ENCODE results near the gene SPATA46. TPM values are rescaled to one million over a fixed set of nuclear protein-coding genes. Genes with fewer than 3 reads are reported as not detected.

SPATA46 gene
- total and polyA plus RNA-seq, 9 of the 15 experiments (the other 6 are each of a cell fraction or from before 2014, with no cell fraction given) = 0.04 to 0.11 TPM; not detected in 7

GRCh38 chr1:162397039-162397448 is 20.4 kb upstream of the SPATA46 start (continued):
- TF ChIP-seq ATF6 (CRISPR knock-in tag; IDR thresholded peaks at IDR 0.05) (no peak), DPF2 (IDR thresholded peaks at IDR 0.05) (peak; percentile 89), CREM (IDR thresholded peaks at IDR 0.05; ENCODE audit: low read depth) (peak; percentile 39; the same call in 1 of the 2 replicates), ARID1B (IDR thresholded peaks at IDR 0.05) (peak; percentile 91), GATA2 (CRISPR knock-in tag; IDR thresholded peaks at IDR 0.05) (peak; percentile 58; the same call in 1 of the 2 replicates), HES1 (IDR thresholded peaks at IDR 0.05; ENCODE audit: low read depth) (no peak), SMC3 (conservative IDR thresholded peaks at IDR 0.05; ENCODE audit: insufficient read depth, low read depth, low read length) (peak; percentile 41; the same call in 1 of the 2 replicates), BRD9 (IDR thresholded peaks at IDR 0.05; ENCODE audit: low read depth, partially characterized antibody) (no peak), FOSL1 (tag; conservative IDR thresholded peaks at IDR 0.05) (peak; percentile 77), MBD2 (IDR thresholded peaks at IDR 0.05; ENCODE audit: borderline replicate concordance, low read depth) (peak; percentile 34; the same call in 1 of the 2 replicates), STAT6 (CRISPR knock-in tag; IDR thresholded peaks at IDR 0.05) (no peak), XRCC3 (IDR thresholded peaks at IDR 0.05) (no peak), GABPA (tag; conservative IDR thresholded peaks at IDR 0.05; ENCODE audit: low read depth) (no peak), SNRNP70 (optimal IDR thresholded peaks at IDR 0.05; ENCODE audit: low read depth, low read length) (no peak), MCM3 (IDR thresholded peaks at IDR 0.05) (no peak)
- TF ChIP-seq, protein P1, sequence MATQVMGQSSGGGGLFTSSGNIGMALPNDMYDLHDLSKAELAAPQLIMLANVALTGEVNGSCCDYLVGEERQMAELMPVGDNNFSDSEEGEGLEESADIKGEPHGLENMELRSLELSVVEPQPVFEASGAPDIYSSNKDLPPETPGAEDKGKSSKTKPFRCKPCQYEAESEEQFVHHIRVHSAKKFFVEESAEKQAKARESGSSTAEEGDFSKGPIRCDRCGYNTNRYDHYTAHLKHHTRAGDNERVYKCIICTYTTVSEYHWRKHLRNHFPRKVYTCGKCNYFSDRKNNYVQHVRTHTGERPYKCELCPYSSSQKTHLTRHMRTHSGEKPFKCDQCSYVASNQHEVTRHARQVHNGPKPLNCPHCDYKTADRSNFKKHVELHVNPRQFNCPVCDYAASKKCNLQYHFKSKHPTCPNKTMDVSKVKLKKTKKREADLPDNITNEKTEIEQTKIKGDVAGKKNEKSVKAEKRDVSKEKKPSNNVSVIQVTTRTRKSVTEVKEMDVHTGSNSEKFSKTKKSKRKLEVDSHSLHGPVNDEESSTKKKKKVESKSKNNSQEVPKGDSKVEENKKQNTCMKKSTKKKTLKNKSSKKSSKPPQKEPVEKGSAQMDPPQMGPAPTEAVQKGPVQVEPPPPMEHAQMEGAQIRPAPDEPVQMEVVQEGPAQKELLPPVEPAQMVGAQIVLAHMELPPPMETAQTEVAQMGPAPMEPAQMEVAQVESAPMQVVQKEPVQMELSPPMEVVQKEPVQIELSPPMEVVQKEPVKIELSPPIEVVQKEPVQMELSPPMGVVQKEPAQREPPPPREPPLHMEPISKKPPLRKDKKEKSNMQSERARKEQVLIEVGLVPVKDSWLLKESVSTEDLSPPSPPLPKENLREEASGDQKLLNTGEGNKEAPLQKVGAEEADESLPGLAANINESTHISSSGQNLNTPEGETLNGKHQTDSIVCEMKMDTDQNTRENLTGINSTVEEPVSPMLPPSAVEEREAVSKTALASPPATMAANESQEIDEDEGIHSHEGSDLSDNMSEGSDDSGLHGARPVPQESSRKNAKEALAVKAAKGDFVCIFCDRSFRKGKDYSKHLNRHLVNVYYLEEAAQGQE (IDR thresholded peaks at IDR 0.05; ENCODE audit: borderline replicate concordance) = peak; percentile 53; the same call in 1 of the 2 replicates
- TF ChIP-seq, protein P1 (CRISPR knock-in tag; IDR thresholded peaks at IDR 0.05; ENCODE audit: low read depth) = no peak
